ENCODE data around the gene MEOX2.

The MEOX2 gene

DNA sequence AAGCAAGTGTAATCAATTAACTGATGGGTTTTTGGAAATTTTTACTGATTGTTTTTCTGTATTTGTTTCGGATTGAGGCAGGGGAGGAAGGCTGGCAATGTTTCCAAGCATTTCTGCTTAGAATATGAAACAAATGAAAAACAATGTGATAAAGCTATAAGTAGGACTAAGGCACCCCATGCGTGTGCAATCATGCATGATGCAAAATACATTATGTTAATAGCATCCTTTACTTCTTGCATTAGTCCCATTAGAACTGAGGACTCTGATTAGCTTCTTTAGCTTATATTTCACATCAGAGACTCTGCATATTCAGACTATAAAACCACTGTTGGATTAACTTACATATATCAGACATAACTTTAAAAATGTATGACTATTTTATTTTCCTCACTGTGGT lies 76.0 kb downstream of the MEOX2 start:
- DNase-seq (ENCODE audit: low spot score): no peak

DNA sequence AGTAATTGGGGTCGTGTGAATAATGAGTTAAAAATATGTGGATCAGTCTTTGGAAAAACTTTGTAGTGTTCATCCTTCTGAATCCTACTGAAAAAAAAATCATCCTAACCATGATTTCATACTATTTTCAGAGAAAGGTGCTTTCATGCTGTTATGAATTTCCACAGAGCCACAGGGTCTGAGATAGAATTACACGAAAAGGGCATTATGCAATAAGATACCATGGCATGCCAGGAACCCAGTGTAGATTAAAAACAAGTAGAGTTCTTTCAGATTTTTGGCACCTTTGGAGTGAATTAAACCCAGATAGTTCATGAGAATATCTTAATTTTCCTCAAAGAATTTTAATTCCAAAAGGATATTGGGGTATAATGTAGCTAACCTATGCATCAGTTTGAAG lies 77.2 kb downstream of the MEOX2 start:
- no peak for DNase-seq (ENCODE audit: low spot score)

DNA sequence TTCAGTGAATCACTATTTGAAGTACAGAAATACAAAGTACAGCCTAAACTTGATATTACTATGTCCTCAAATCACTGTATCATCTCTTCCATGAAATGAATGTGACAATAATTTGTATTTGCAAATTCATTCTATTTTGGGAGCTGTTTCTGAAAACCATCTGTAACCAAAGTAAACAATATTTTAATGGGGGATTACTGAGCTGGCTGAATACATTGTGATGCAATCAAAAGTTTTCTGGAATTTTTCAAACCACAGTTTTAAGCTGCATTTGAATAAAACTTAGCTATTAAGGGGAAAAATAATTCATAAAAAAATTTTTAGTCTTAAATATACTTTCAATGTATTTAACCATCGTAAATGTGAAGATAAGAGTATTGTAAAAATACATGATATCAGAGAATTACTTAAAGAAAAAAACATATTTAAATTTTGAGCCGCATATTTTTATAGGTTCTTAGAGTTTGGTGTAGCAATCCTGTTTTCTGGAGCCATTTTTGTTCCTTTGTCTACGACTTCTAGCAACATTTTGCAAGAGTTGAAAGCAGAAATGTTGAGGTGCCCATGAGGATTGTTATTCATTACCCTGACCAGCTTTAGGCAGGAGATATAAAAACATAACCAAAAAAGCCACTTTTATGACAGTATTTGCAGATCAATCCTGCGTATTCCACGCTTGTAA lies 78.8 kb downstream of the MEOX2 start:
- peak; percentile 21 for DNase-seq (ENCODE audit: low spot score)

DNA sequence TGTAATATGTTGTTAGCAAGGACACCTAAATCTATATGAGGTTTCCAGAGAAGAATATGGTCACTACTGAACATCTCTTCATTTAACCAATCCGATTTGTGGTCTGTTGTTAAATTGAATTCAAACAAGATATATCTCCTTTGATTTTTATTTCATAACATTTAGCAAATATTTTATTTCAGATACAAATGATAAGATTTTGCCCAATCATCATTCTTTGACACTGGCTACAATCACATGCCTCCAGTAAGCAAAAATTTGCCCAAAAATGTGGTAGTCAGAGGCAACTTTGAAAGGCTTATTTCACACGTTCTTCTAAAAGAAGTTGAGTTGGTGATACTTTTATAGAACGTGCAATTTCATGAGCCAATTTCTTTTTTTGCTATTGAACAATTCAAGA lies 79.9 kb downstream of the MEOX2 start:
- DNase-seq (ENCODE audit: low spot score): no peak

DNA sequence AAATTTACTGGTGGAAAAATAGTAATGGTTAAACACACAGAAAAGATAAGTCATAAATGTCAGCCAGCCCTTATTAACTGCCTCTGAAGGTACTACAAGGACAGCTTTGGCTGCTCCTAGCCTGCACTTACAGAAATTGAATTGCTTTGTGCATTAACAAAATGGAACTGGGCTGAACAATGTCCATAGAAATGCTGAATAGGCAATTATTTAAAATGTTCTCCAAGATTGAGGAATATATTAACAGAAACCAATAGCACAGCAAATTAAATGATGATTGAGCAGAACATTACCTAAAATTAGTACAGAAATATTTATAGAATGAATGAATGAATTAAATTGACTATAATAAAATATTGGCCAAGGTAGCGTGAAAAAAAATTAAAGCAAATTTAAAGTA lies 82.3 kb downstream of the MEOX2 start:
- no peak for DNase-seq (ENCODE audit: low spot score)

DNA sequence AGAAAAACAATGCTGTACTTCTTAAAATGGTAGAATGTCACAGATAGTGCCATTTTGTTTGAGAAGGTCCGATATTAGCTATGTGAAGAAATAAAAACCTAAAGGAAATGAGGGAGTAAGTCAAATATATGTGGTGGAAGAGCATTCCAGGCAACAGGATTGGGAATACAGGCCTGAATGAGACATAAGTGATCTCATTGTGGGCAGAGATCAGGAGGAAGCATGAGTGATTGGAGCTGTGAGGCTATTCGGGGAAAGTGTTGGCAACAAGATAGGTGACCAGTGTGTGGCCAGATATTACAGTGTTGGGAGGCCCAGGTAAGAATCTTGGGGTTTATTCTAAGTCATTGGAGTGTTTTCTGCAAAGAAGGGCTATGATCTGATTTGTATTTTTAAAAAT lies 83.4 kb downstream of the MEOX2 start:
- peak; percentile 5 for DNase-seq (ENCODE audit: low spot score)

DNA sequence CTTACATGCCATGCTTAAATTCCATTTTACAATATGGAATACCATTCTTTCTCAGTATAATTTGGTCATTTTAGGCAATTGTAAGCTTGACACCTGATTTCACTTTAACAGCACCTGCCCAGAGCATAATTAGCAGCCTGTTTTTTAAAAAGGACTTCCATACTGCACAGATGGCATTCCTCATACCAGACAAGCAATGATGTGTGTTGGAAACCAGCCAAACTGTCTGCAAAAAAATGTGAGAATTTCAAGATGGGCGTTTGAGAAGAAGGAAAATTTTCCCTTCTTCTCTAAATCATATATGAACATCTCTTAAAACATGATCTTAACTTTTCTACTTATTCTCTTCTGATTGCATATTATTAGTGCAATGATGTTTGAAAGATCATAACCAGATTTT lies 84.2 kb downstream of the MEOX2 start:
- no peak for DNase-seq (ENCODE audit: low spot score)

DNA sequence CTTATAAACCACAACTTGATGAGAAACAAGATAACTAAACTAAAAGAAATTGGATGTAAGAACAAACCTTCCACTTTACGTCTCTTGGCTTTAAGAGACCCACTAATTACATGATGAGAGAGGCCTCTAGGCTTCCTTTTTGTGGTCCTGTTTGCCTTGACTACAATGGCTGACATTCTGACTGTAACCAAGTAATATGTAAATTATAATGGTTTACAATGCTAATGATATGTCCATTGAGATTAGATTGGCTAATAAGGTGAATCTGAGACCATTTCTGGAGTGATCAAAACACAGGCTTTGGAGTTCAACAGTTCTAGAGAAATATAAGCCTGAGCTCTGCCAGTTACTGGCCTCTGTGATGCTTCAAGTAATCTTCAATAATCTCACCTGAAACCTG lies 85.3 kb downstream of the MEOX2 start:
- DNase-seq (ENCODE audit: low spot score): no peak

DNA sequence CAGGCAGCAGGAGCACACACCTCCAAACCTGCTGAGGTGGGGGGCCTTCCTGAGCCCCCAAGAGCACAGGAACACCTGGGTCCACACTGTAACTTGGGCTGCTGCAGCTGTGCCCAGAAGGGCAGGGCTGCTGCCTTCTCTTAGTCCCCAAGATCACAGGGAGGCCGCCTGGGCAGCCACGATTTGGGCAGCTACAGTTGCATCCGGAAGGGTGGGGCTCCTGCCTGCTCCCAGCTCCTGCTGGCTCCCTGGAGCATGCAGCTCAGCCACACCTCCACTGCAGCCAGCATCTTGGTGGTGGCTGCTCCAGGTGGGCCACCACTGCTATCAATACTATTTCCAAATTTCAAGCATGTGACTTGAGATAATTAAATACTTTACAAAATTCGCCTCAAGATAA lies 86.2 kb downstream of the MEOX2 start:
- DNase-seq (ENCODE audit: low spot score): no peak

DNA sequence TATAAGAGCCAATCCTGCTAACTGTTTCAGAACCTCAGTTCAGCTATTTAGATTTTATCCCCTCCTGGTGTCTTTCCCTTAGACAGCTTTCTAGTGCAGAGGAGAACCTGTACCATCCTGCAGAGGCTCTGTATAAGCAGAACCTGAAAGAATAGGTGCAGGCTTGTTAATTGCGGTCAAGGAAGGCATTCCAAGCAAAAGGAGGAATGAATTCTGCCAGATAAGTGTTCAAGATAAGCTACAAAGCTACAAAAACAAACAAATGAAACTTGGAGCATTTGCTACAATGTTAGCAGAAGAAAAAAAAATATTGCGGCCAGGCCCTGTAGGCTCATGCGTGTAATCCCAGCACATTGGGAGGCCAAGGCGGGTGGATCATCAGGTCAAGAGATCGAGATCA lies 92.0 kb downstream of the MEOX2 start:
- DNase-seq (ENCODE audit: low spot score): no peak

DNA sequence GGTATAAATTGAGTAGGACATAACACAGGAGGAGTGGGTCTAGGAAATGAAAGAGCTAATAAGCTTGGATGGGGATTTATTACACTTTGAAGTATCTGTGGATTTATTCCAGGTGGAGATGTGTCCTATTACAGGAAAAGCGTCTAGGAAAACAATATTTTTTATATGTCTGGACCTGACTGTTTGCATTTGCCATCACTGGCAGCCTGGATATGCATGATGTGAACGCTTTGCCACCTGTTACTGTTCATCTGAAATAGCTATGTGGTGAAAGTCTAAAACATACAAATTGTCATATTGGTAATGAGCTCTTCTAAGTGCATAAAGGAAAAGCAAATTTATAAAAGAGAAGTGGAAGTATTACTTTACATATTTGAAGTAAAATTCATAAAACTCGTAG lies 93.1 kb downstream of the MEOX2 start:
- no peak for DNase-seq (ENCODE audit: low spot score)

DNA sequence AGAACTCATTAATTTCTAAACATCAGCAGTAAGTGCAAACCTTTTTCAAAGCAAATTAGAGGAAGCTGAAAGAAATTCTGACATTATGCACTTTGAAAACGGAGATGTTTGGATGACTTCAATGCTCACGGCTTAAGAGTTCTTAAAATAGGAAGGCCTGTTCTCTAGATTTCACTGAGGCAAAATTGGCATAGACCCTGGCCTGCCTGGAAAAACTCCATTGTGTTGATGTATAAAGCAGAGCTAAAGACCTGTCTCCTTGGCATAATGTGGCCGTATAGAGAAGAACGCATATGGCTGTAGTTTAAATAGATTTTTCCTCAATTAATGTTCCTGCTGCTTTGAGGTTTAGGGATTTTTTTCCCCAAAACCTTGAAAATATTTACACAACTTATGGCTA lies 100.2 kb downstream of the MEOX2 start:
- DNase-seq (ENCODE audit: low spot score): no peak

DNA sequence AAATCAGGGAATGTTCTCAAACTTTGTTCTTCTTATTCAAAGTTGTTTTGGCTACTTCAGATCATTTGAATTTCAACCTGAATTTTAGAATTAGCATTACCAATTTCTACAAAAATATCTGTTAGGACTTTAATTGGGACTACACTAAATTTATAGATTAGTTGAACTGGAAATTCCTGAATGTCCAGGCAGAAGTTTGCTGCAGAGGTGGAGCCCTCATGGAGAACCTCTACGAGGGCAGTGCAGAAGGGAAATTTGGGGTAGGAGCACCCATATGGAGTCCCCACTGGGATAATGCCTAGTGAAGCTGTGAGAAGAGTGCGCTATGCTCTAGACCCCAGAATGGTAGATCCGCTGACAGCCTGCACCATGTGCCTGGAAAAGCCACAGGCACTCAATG lies 101.9 kb downstream of the MEOX2 start:
- DNase-seq (ENCODE audit: low spot score): no peak

DNA sequence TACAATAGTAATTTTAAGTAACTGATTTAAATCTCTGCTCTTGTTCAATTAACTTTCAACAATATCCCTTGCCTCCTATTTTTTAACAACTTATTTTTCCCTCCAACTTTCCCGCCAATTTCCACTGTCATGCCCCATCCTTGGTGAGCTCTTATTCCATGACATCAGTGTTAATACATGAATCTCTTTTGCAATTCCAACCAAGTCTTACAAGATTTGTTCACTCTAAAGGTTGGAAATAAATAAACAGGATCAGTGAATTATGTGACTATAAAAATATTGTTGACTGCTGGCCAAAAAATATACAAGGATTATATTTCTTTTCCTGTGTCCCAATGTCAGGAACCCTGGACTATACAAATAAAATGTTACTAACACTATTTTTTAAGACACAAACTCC lies 103.7 kb downstream of the MEOX2 start:
- no peak for DNase-seq (ENCODE audit: low spot score)

DNA sequence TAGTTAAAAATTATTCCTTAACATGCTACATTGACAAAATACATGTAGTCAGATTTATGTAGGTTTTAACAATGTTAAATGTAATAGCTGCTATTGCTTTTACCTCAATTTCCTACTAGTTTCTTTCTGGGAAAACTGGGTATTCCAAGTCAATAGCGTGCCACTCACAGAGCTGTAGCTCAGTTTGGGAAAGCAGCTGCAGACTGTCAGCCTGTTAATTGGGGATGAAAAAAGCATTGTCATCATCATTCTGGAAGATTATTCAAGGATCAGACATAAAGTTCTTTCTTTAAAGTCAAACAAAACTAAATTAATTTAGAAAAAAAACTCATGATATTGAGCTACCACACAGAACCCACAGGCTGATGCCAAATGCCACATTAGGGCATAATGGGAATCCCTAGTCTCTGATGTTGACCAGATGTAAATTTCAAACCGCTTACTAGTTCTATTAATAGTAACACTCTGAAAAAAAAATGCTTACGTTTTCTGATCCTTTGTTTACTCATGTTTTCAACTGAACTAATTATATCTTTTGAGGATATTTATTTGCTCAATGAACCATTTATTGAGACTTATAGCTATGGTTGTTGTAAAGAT lies 105.0 kb downstream of the MEOX2 start:
- DNase-seq (ENCODE audit: low spot score): no peak

DNA sequence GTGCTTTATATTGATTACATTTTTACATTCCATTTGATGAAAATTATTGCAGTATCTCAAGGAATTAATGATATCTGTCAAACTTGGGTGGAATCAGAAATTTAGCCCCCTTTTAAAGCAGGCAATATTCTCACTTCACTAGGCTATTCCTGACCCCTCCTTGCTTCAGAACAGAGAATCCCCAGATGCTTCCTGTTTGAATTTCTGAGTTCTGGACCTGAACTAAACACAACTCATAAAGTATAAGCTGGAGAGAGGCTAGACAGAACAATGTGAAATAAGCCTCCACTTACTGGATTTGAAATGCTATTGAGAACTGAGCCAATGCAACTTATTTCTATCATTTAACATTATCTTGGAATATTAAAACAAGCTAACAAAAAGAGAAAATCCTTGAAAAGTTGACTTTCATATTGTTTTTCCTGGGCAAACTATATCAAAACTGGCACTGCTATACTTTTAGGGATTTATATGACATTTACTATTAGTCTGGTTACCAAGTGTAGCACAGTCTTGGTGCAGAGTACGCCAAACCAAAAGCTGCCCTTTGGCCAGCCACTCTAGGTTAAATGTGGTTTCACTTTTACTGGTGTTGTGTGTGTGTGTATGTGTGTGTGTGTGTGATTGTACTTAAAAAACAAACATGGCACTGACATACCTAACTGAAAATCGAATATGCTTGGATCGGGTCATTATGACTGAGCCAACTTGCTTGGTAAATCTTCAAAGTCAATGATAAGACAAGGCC lies 105.7 kb downstream of the MEOX2 start:
- no peak for DNase-seq (ENCODE audit: low spot score)

DNA sequence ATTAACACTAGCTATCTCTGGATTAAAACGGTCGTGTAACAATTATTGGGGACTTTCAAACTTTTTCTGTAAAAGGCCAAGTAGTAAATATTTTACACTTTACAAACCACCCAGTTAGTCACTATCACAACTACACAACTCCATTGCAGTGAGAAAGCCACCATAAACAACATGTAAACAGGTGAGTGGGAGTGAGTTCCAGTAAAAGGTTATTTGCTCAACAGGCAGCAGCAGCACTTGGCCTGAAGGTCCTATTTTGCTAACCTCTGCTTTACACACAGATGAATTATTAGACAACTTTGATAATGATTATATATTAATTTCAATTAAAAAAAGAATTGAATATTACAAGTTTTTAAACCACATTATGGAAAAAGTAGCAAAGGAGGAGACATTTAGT lies 108.9 kb downstream of the MEOX2 start:
- DNase-seq (ENCODE audit: low spot score): no peak

DNA sequence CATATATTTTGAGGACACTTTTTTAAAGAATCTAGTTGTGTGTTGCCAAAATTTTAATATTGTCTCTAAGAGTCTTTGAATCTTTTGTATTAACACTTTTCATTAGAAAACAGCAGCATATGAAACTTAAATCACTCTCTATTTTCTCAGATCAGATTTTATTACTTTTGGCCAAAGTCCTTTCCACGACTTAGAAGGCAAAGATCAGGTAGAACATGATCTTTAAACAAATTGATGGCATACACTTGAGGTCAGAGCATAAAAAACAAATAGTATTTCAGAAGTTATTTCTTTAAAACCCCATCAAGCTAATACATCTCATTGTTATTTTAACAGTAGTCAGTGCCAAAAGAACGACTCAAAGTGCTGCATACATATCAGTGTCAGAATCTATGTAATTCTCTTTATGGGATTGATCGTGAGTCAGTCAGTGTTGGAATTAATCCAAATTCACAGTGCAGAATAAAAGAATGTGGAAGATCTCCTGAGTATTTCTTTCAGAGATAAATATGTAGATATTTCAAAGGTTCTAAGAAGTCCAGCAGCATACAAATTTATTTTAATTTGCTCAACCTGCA lies 115.1 kb downstream of the MEOX2 start:
- DNase-seq (ENCODE audit: low spot score): no peak

DNA sequence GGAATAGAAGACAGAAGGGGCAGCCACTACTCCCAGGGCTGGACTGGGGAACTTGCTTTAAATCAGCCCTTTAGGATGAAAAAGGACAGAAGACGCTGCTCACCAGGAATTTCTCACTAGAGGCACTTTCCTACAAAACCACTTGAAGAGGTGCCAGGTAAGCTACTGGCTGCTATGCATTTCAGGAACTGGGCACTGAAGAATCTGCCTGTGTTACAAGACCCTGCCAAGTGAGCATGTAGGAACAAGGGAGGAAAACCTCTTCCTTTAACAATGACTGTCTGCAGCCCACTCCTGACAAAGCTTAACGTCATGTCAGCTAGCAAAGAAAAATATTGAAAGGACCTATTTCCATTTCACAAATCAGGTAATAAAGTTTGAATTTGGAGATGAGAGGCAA lies 118.8 kb downstream of the MEOX2 start:
- no peak for DNase-seq (ENCODE audit: low spot score)

DNA sequence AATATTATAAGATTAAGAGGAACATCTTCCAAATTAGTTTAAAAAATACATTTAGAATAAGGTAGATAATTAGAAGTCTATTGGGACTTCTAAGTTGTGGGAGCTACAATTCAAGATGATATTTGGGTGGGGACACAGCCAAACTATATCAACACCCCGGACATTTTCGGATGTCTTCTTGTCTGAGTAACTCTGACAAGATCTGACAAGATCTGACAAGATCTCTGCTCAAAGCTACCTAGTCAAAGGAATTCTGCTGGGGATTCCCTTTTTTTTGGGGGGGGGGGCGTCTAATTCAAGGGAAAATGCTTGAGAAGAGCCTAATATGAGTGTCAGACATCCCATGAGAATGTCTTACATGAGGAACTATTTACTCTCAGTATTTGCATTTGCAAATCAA lies 119.4 kb downstream of the MEOX2 start:
- no peak for DNase-seq (ENCODE audit: low spot score)

DNA sequence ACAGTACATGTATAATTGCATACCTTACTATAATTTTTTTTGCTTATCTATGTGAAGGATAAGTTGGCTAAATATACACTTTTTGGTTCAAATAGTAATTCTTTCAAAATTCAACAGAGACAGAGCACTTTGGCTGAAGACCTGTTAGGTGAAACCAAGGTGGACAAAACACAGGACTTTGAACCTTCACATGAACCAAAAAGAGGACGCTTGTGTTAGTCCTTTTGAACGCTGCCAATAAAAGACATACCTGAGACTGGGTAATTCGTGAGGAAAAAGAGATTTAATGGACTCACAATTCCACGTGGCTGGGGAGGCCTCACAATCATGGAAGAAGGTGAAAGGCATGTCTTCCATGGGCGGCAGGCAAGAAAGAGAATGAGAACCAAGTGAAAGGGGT lies 120.0 kb downstream of the MEOX2 start:
- DNase-seq (ENCODE audit: low spot score): no peak

DNA sequence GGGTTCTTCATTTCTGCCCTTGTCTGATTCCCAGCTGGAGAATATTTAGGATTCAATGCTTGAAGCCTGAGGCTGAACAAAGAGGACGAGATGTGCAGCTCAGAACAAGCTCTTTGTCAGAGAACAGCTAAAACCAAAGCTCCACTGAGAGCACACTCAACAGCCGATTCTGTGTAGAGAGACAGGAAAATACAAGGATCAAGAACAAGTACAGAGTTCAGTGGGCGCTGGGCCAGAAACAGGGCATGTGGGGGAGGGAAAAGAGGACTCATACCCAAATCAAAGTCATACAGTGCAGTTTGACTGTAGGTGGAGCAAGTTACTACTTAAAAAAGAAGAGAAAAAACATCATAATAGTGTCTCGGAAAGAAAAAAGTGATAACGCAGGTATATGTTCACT lies 124.6 kb downstream of the MEOX2 start, which contains the start of gene AGMO:
Gene AGMO (minus strand): TSS at position 181 of the 400 bp plus-strand sequence.
- no peak for DNase-seq (ENCODE audit: low spot score)

Measured in GM03348 (cell line).